Loucy (cell line): Measurements from ENCODE around the gene PNMA8B.

Experiments
- H2AFZ ChIP-seq: fragments of 200-600 bp; sonication (generic); 2 replicates; pipeline ENCODE4 v1.6.0; 2016; ENCODE audit warnings: antibody characterized with exemption, mild to moderate bottlenecking, low read length, moderate library complexity
- H3F3A ChIP-seq: fragments of 200-600 bp; 2 replicates; pipeline ENCODE4 v1.6.0; 2016; ENCODE audit warnings: antibody characterized with exemption, low read depth, mild to moderate bottlenecking
- H3K27me3 ChIP-seq: fragments of 200-600 bp; sonication (generic); 2 replicates; pipeline ENCODE4 v1.6.1; 2014; ENCODE audit warnings: low read length, mild to moderate bottlenecking; ENCODE audit not compliant: insufficient read depth, poor library complexity, severe bottlenecking
- H3K36me3 ChIP-seq: fragments of 200-600 bp; sonication (generic); 2 replicates; pipeline ENCODE4 v1.6.1; 2016; ENCODE audit warnings: low read length; ENCODE audit not compliant: insufficient read depth
- H3K4me1 ChIP-seq: fragments of 200-600 bp; sonication (generic); 2 replicates; pipeline ENCODE4 v1.5.1; 2014; ENCODE audit warnings: low read length, mild to moderate bottlenecking; ENCODE audit not compliant: insufficient read depth, poor library complexity, severe bottlenecking
- H3K4me2 ChIP-seq: fragments of 200-600 bp; sonication (generic); 2 replicates; pipeline ENCODE4 v1.6.0; 2014; ENCODE audit warnings: antibody characterized with exemption, low read length, low read depth, mild to moderate bottlenecking; ENCODE audit not compliant: poor library complexity, severe bottlenecking
- H3K4me3 ChIP-seq: fragments of 200-600 bp; sonication (generic); 2 replicates; pipeline ENCODE4 v1.5.1; 2014; ENCODE audit warnings: low read length, mild to moderate bottlenecking, mixed read lengths; ENCODE audit not compliant: poor library complexity, severe bottlenecking
- H3K79me2 ChIP-seq: fragments of 200-600 bp; sonication (generic); 2 replicates; pipeline ENCODE4 v1.6.1; 2014; ENCODE audit warnings: low read length; ENCODE audit not compliant: insufficient read depth
- H3K9ac ChIP-seq: fragments of 200-600 bp; sonication (generic); 2 replicates; pipeline ENCODE4 v1.6.0; 2014; ENCODE audit warnings: mild to moderate bottlenecking, low read depth, low read length, moderate library complexity; ENCODE audit not compliant: poor library complexity, severe bottlenecking
- H3K9me2 ChIP-seq: fragments of 200-600 bp; sonication (generic); replicated peaks from 2 replicates; pipeline ENCODE4 v1.6.1; 2016; ENCODE audit warnings: low read depth, low read length, mixed read lengths
- H3K9me3 ChIP-seq: fragments of 200-600 bp; sonication (generic); 2 replicates; pipeline ENCODE4 v1.6.1; 2014; ENCODE audit warnings: mild to moderate bottlenecking, antibody characterized with exemption, low read length, low read depth; ENCODE audit not compliant: insufficient read depth
- H4K20me1 ChIP-seq: fragments of 200-600 bp; sonication (generic); 2 replicates; pipeline ENCODE4 v1.6.0; 2014; ENCODE audit warnings: antibody characterized with exemption, low read length, mild to moderate bottlenecking; ENCODE audit not compliant: insufficient read depth, poor library complexity, severe bottlenecking
- CTCF ChIP-seq: fragments of 200-600 bp; sonication (generic); conservative IDR thresholded peaks from 2 replicates; pipeline ENCODE4 v1.5.1; 2014; ENCODE audit warnings: mild to moderate bottlenecking, antibody characterized with exemption, low read length
- EZH2phosphoT487 ChIP-seq: fragments of 200-600 bp; IDR thresholded peaks from 2 replicates; pipeline ENCODE4 v1.6.1; 2018; ENCODE audit warnings: antibody characterized with exemption, mild to moderate bottlenecking, moderate library complexity, borderline replicate concordance

Gene PNMA8B

GRCh38 chr19:46478356-46478986, 17.2 kb downstream of the PNMA8B start:
- Histone ChIP-seq H4K20me1 (no peaks in the 10 kb centered on the region), H2AFZ (no peak overlapping the region), H3K9me2 (no peaks in the 10 kb centered on the region), H3K9ac (no peak overlapping the region), H3K4me3 (no peak overlapping the region), H3K79me2 (no peaks in the 10 kb centered on the region), H3K9me3 (no peaks in the 10 kb centered on the region), H3K4me1 (no peaks in the 10 kb centered on the region), H3K4me2 (no peak overlapping the region), H3K36me3 (no peaks in the 10 kb centered on the region), H3K27me3 (no peaks in the 10 kb centered on the region), H3F3A (no peaks in the 10 kb centered on the region)
- TF ChIP-seq EZH2phosphoT487 (no peak), CTCF (no peak)

- Histone ChIP-seq H3K9me3 (no peaks in the 10 kb centered on the region), H3K4me1 (no peaks in the 10 kb centered on the region), H3K27me3 (no peaks in the 10 kb centered on the region), H3F3A (no peaks in the 10 kb centered on the region), H3K79me2 (no peaks in the 10 kb centered on the region), H3K4me2 (no peak overlapping the region), H3K9ac (no peak overlapping the region), H3K36me3 (no peaks in the 10 kb centered on the region), H3K4me3 (no peak overlapping the region), H4K20me1 (no peaks in the 10 kb centered on the region), H2AFZ (no peak overlapping the region), H3K9me2 (no peaks in the 10 kb centered on the region)
- TF ChIP-seq CTCF (no peak), EZH2phosphoT487 (no peak)
These were observed 19.7 kb downstream of the PNMA8B start for GRCh38 chr19:46475986-46476385.

- H3K9me3 ChIP-seq: no peaks in the 10 kb centered on the region
- H3K9ac ChIP-seq: no peak overlapping the region
- no peaks in the 10 kb centered on the region for H3K36me3 ChIP-seq
- TF ChIP-seq CTCF (no peak), EZH2phosphoT487 (no peak)
- no peaks in the 10 kb centered on the region for H4K20me1 ChIP-seq
- H3F3A ChIP-seq: no peaks in the 10 kb centered on the region
- no peaks in the 10 kb centered on the region for H3K4me1 ChIP-seq
- no peak overlapping the region for H3K4me2 ChIP-seq
- no peak overlapping the region for H3K4me3 ChIP-seq
- H3K9me2 ChIP-seq: no peaks in the 10 kb centered on the region
- H3K79me2 ChIP-seq: no peaks in the 10 kb centered on the region
- H2AFZ ChIP-seq: no peak overlapping the region
- no peaks in the 10 kb centered on the region for H3K27me3 ChIP-seq
These were observed 21.5 kb downstream of the PNMA8B start for GRCh38 chr19:46474211-46474610.
